MM.1S (cell line): ENCODE measurements around the gene GALNT7.
A peak's percentile ranks its signal among the peaks of the same experiment; 100 is the strongest.

Experiments used
- DNase-seq: peaks from one replicate; pipeline ENCODE4 v3.0.0-alpha.2; 2015
- H2AFZ ChIP-seq: fragments of 300-600 bp; sonication (generic); 2 replicates; pipeline ENCODE4 v1.6.0; 2016; ENCODE audit warnings: antibody characterized with exemption, low read length
- H3F3A ChIP-seq: fragments of 300-600 bp; sonication (generic); 2 replicates; pipeline ENCODE4 v1.6.1; 2016; ENCODE audit warnings: mild to moderate bottlenecking, antibody characterized with exemption, low read length, moderate library complexity, mixed read lengths; ENCODE audit not compliant: insufficient read depth
- H3K27ac ChIP-seq: fragments of 300-600 bp; sonication (generic); 2 replicates; pipeline ENCODE4 v1.5.1; 2016; ENCODE audit warnings: mild to moderate bottlenecking, low read length
- H3K27me3 ChIP-seq: fragments of 300-600 bp; sonication (generic); replicated peaks from 2 replicates; pipeline ENCODE4 v1.6.0; 2016; ENCODE audit warnings: low read length; ENCODE audit not compliant: insufficient read depth
- H3K36me3 ChIP-seq: fragments of 300-600 bp; sonication (generic); replicated peaks from 2 replicates; pipeline ENCODE4 v1.6.1; 2016; ENCODE audit warnings: mild to moderate bottlenecking, low read length, mixed read lengths; ENCODE audit not compliant: insufficient read depth
- H3K4me1 ChIP-seq: fragments of 300-600 bp; sonication (generic); 2 replicates; pipeline ENCODE4 v1.6.1; 2016; ENCODE audit warnings: low read length, mixed read lengths
- H3K4me2 ChIP-seq: fragments of 300-600 bp; sonication (generic); 2 replicates; pipeline ENCODE4 v1.6.0; 2016; ENCODE audit warnings: low read depth, low read length
- H3K4me3 ChIP-seq: fragments of 300-600 bp; sonication (generic); 2 replicates; pipeline ENCODE4 v1.5.1; 2016; ENCODE audit warnings: low read length, mixed read lengths
- H3K79me2 ChIP-seq: fragments of 300-600 bp; sonication (generic); 2 replicates; pipeline ENCODE4 v1.6.1; 2016; ENCODE audit warnings: mixed run types, low read length, mixed read lengths
- H3K9ac ChIP-seq: fragments of 300-600 bp; sonication (generic); 2 replicates; pipeline ENCODE4 v1.6.1; 2016; ENCODE audit warnings: low read length, mixed read lengths
- H3K9me2 ChIP-seq: fragments of 300-600 bp; sonication (generic); replicated peaks from 2 replicates; pipeline ENCODE4 v1.6.1; 2016; ENCODE audit warnings: mild to moderate bottlenecking, low read length, mixed read lengths; ENCODE audit not compliant: insufficient read depth
- H3K9me3 ChIP-seq: fragments of 300-600 bp; sonication (generic); replicated peaks from 2 replicates; pipeline ENCODE4 v1.6.1; 2016; ENCODE audit warnings: mild to moderate bottlenecking, low read length, mixed read lengths; ENCODE audit not compliant: insufficient read depth
- H4K20me1 ChIP-seq: fragments of 300-600 bp; sonication (generic); 2 replicates; pipeline ENCODE4 v1.6.1; 2016; ENCODE audit warnings: mild to moderate bottlenecking, low read length, moderate library complexity, mixed read lengths; ENCODE audit not compliant: insufficient read depth
- EZH2 ChIP-seq: fragments of 300-600 bp; sonication (generic); optimal IDR thresholded peaks from 2 replicates; pipeline ENCODE3; 2017; ENCODE audit warnings: low read depth, mild to moderate bottlenecking, antibody characterized with exemption, low read length, mixed read lengths
- EZH2phosphoT487 ChIP-seq: fragments of 300-600 bp; sonication (generic); IDR thresholded peaks from 2 replicates; pipeline ENCODE4 v1.6.1; 2018; ENCODE audit warnings: antibody characterized with exemption, low read length
- TF ChIP-seq, protein P1 (sequence below): fragments of 300-600 bp; sonication (generic); IDR thresholded peaks from 2 replicates; pipeline ENCODE4 v1.5.1; 2016; ENCODE audit warnings: antibody characterized with exemption, low read length, mixed read lengths

The GALNT7 gene

DNA sequence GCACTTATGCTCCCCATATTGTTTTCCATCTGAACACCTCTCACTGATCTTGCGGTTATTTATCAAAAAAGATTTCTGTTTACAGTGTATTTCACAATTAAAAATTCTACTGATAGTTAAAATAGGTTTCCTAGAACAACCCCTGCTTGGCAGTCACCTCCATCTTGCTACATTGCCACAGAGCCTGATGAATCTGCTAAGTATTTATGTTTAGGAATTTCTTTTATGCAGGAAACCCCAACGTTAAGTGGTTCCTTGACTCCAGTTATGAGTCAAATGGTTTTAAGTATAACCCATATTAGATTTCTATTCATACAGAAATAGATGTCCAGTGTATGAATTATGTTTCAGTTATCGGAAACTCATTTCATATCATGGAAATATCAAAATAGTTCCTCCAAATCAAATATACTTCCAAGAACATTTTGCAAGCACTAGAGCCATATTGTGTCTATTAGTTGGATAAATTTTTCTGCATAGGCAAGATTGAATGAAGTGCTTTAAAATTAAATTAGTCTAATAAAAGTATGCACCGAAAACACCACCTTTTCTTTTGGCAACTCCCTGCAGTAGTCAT is 20.6 kb downstream of the GALNT7 start:
- H3K9me2 ChIP-seq, result no peaks in the 10 kb centered on the region
- H3F3A ChIP-seq, result no peaks in the 10 kb centered on the region
- DNase-seq, result no peak
- no peaks in the 10 kb centered on the region for H3K36me3 ChIP-seq
- no peak overlapping the region for H3K4me3 ChIP-seq
- peaks cover 9% of the 10 kb centered on the region; the same call in 1 of the 2 replicates for H3K4me1 ChIP-seq
- no peaks in the 10 kb centered on the region for H3K27me3 ChIP-seq
- H4K20me1 ChIP-seq, result no peaks in the 10 kb centered on the region
- H3K4me2 ChIP-seq, result no peak overlapping the region
- no peak overlapping the region for H2AFZ ChIP-seq
- H3K27ac ChIP-seq, result no peak overlapping the region
- TF ChIP-seq EZH2 (no peak), EZH2phosphoT487 (no peak)
- TF ChIP-seq, protein P1, sequence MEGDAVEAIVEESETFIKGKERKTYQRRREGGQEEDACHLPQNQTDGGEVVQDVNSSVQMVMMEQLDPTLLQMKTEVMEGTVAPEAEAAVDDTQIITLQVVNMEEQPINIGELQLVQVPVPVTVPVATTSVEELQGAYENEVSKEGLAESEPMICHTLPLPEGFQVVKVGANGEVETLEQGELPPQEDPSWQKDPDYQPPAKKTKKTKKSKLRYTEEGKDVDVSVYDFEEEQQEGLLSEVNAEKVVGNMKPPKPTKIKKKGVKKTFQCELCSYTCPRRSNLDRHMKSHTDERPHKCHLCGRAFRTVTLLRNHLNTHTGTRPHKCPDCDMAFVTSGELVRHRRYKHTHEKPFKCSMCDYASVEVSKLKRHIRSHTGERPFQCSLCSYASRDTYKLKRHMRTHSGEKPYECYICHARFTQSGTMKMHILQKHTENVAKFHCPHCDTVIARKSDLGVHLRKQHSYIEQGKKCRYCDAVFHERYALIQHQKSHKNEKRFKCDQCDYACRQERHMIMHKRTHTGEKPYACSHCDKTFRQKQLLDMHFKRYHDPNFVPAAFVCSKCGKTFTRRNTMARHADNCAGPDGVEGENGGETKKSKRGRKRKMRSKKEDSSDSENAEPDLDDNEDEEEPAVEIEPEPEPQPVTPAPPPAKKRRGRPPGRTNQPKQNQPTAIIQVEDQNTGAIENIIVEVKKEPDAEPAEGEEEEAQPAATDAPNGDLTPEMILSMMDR, result no peak
- H3K79me2 ChIP-seq, result peaks cover 21% of the 10 kb centered on the region; the same call in 1 of the 2 replicates
- H3K9me3 ChIP-seq, result no peaks in the 10 kb centered on the region
- H3K9ac ChIP-seq, result no peak overlapping the region

- Histone ChIP-seq H3K4me1 (peaks cover 9% of the 10 kb centered on the region; the same call in 1 of the 2 replicates), H3F3A (no peaks in the 10 kb centered on the region), H3K27ac (no peak overlapping the region), H3K4me3 (no peak overlapping the region), H3K9me3 (no peaks in the 10 kb centered on the region), H3K4me2 (no peak overlapping the region), H3K27me3 (no peaks in the 10 kb centered on the region), H3K36me3 (no peaks in the 10 kb centered on the region), H4K20me1 (no peaks in the 10 kb centered on the region), H3K9me2 (no peaks in the 10 kb centered on the region), H3K9ac (no peak overlapping the region), H2AFZ (no peak overlapping the region), H3K79me2 (peaks cover 22% of the 10 kb centered on the region; the same call in 1 of the 2 replicates)
- TF ChIP-seq EZH2phosphoT487 (no peak), EZH2 (no peak)
- TF ChIP-seq, protein P1, result no peak
- no peak for DNase-seq
Measured at GRCh38 chr4:173191623-173192041, 23.0 kb downstream of the GALNT7 start.

DNA sequence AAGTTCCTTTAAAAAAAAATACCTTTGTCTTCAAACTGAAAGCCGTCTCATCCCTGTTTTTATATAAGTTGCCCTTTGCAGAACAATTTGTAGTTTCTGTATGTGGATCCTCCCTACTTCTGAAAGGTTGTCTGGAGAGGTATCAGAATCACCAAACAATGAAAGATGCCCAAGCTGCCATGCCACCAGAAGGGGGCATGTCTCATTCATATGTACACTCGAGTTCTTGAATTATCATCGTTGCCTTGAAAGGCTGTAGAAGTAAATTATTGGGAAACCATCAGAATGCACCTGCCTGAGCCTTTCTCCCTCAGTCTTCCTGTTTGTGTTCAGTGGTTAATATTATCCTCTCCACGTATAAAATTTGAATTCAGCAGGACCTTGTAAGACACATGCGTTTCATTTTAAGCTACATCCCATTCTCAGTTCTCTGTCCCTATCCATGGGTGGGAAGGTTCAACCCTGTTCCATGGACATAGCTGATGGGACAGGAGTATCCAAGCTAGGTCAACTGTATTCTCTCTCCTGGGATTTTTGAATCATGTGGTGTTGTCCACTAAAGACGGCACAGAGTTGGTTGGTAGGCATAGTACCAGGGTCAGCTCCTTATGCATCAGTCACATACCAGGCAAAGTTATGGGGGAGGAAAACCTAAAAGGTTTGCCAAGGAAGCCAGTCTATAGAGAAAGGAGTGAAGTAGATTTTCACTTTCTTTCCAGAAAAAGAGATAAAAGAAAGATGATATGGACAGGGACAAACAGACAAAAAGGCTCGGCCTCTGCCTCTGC is 24.0 kb downstream of the GALNT7 start:
- no peak overlapping the region for H3K27ac ChIP-seq
- no peaks in the 10 kb centered on the region for H3K9me2 ChIP-seq
- no peak for DNase-seq
- H3K27me3 ChIP-seq, result no peaks in the 10 kb centered on the region
- H3K9me3 ChIP-seq, result no peaks in the 10 kb centered on the region
- no peak overlapping the region for H3K4me3 ChIP-seq
- peaks cover 22% of the 10 kb centered on the region for H3K79me2 ChIP-seq
- TF ChIP-seq EZH2 (no peak), EZH2phosphoT487 (no peak)
- TF ChIP-seq, protein P1, result peak; percentile 22
- H3K36me3 ChIP-seq, result no peaks in the 10 kb centered on the region
- H4K20me1 ChIP-seq, result no peaks in the 10 kb centered on the region
- H3K4me2 ChIP-seq, result no peak overlapping the region
- no peak overlapping the region for H2AFZ ChIP-seq
- H3K9ac ChIP-seq, result no peak overlapping the region
- peaks cover 9% of the 10 kb centered on the region; the same call in 1 of the 2 replicates for H3K4me1 ChIP-seq
- no peaks in the 10 kb centered on the region for H3F3A ChIP-seq
